ENCODE measurements around the gene PRKCH.
A peak's percentile ranks its signal among the peaks of the same experiment; 100 is the strongest.

PRKCH gene

DNA sequence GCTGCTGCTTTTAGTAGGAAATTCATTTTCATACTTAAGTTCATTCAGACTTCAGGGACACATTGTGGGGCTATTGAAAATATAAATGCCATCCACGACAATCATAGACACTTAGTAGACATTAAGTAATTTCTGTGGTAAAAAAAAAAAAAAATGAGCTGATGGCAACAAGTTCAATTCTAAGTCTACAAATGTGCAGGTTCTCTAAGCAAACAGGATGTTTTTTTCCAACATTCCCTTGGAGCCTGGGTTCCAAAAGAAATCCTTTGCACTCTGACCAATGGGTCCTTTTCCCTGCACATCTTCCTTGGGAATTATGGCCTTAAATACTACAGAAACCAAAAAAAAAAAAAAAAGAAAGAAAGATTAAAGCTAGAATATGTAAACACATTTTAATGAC, 198.4 kb downstream of the PRKCH start:
- no peak for DNase-seq (ENCODE audit: low read depth)
- TF ChIP-seq, protein P1, sequence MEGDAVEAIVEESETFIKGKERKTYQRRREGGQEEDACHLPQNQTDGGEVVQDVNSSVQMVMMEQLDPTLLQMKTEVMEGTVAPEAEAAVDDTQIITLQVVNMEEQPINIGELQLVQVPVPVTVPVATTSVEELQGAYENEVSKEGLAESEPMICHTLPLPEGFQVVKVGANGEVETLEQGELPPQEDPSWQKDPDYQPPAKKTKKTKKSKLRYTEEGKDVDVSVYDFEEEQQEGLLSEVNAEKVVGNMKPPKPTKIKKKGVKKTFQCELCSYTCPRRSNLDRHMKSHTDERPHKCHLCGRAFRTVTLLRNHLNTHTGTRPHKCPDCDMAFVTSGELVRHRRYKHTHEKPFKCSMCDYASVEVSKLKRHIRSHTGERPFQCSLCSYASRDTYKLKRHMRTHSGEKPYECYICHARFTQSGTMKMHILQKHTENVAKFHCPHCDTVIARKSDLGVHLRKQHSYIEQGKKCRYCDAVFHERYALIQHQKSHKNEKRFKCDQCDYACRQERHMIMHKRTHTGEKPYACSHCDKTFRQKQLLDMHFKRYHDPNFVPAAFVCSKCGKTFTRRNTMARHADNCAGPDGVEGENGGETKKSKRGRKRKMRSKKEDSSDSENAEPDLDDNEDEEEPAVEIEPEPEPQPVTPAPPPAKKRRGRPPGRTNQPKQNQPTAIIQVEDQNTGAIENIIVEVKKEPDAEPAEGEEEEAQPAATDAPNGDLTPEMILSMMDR (conservative IDR thresholded peaks at IDR 0.05; ENCODE audit: low read depth, low read length) = no peak
- no peak overlapping the region for H3K4me3 ChIP-seq (ENCODE audit: low read depth, low read length)

DNA sequence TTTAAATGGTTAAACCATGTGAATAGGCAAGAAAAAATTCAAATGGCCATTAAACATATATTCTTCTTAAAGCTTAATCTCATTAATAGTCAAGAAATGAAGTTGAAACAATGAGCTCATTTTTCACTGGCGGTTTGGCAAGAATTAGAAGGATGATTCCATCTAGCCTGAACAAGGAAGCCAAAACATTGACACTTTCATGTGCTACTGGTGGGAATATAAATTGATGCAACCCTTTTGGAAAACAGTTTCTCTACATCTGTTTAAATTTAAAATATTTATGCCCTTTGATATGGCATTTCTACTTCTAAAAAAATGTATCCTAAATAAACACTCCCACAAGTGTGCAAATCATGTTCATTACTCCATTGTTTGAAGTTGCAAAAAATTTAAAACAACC, 199.2 kb downstream of the PRKCH start:
- TF ChIP-seq, protein P1 (conservative IDR thresholded peaks at IDR 0.05; ENCODE audit: low read depth, low read length) = no peak
- H3K4me3 ChIP-seq (ENCODE audit: low read depth, low read length) = no peak overlapping the region
- no peak for DNase-seq (ENCODE audit: low read depth)

DNA sequence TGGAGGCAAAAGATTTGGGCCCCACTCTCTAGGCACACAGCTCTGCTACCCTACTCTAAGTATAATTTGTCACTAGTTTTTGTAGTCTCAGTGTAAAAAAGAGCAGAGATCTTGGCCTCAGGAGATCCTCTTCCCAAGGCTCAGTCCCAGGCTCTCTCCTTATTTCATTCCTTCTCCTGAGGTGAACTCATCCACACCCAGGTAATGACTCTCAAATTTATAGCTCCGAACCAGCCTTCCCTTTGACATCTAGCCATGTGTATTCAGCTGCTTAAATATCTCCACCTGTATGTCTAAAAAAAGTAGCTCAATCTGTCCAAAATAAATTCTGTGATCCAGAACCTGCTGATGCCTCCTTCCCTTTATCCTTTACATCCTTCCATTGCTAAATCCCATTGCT, 200.4 kb downstream of the PRKCH start:
- TF ChIP-seq, protein P1 (conservative IDR thresholded peaks at IDR 0.05; ENCODE audit: low read depth, low read length) = no peak
- DNase-seq (ENCODE audit: low read depth) = no peak
- no peak overlapping the region for H3K4me3 ChIP-seq (ENCODE audit: low read depth, low read length)

DNA sequence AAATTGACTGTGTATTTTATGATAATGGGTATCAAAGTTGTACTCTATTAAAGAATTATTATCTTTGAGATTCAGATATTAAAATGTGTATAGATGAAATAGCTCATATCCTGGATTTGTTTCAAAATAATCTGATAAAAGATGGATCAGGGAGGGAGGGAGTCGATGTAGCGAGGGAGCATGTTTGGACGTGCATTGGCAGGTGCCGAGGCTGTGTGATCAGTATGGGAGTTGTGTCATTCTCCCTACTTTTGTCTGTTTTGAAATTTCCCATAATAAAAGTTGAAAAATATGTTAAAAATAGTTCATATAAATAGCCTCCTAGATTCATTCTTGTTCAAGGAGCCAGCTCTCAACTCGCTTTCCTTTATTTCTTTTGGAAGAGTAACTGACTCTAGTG, 202.4 kb downstream of the PRKCH start:
- no peak for DNase-seq (ENCODE audit: low read depth)
- TF ChIP-seq, protein P1 (conservative IDR thresholded peaks at IDR 0.05; ENCODE audit: low read depth, low read length) = no peak
- no peak overlapping the region for H3K4me3 ChIP-seq (ENCODE audit: low read depth, low read length)

DNA sequence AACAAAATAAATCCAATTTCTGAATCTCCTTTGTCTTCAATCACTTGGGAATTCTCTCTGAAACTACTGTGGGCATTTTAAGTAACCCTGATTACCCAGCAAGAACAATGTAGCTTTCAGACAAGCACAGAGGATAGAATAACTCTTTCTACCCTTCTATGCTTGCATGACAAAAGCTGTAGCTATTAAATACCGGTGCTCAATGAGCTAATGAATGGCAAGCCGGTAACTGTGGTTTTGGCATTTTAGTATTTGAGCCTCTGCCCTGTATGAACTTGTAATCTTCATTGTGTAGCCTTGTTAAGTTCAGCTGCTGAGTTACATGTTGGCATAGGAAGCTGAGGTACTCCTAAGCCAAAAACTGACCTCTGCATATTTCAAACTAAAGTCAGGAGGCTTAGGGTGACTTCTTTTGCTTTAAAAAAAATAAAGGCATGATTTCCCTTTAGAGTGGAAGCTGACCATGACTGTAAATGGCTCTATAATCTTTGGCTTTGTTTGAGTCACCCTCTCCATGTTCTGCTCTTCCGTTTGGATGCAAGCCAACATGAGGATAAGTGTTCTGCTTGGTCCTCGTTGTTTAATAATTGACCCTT, 202.9 kb downstream of the PRKCH start:
- DNase-seq (ENCODE audit: low read depth) = peak; percentile 81
- TF ChIP-seq, protein P1 (conservative IDR thresholded peaks at IDR 0.05; ENCODE audit: low read depth, low read length) = no peak
- no peak overlapping the region for H3K4me3 ChIP-seq (ENCODE audit: low read depth, low read length)

DNA sequence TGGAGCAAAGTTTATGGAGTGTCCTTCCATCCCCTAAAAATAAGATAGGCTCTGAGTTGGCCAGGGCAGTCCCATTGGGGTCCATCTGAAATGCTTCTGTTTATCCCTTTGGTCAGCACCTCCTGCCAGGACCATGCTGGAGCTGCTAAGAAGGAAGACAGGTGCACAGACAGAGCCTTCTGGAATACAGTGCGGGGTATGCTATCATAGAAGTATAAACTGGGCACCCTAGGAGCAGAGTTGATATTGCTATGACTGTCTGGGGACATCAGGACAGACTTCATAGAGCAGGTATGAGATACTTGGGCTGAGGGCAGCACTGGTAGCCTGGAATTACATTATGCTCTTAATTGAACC, 203.5 kb downstream of the PRKCH start:
- TF ChIP-seq, protein P1 (conservative IDR thresholded peaks at IDR 0.05; ENCODE audit: low read depth, low read length) = no peak
- no peak for DNase-seq (ENCODE audit: low read depth)
- H3K4me3 ChIP-seq (ENCODE audit: low read depth, low read length) = no peak overlapping the region

DNA sequence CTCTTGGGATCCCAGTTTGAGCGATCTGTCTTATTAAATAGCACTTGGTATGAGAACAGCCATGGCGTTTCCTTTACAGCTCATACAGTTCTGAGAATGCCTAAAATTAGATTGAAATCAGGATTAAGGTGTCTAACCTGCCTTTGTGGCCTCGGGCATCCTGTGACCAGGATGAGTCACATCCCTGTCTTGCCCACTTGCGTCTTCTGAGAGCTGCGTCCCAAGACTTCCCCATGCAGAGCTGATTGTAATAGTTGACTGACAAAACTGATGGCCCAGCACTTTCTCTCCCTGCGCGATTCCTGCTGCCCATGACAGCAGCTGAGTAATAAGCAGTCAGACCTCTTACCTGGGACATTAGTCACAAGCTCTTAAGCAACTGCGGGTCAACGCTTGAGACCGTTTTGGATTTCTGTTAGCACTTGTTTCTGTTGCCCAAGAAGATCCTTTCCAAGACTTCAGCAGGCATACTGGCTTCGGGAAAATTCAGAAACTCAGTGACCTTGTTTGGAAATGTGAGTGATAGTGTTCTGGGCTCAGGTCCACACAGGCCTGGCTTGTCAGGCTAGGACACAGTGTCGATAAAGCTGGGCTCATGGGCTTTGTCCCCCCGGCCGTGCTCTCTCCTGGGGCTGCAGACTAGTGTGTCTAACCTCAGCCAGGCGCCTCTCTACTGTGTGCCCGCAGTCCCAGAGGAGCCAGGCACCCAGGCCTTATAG, 204.1 kb downstream of the PRKCH start:
- TF ChIP-seq, protein P1 (conservative IDR thresholded peaks at IDR 0.05; ENCODE audit: low read depth, low read length) = no peak
- H3K4me3 ChIP-seq (ENCODE audit: low read depth, low read length) = no peak overlapping the region
- peak; percentile 82 for DNase-seq (ENCODE audit: low read depth)
